Liver (tissue), 9 donors: ENCODE results near the gene GABBR2. TPM values are rescaled to one million over a fixed set of nuclear protein-coding genes. Genes with fewer than 3 reads are reported as not detected.

ENCODE experiments used
- DNase-seq: peaks from one replicate; pipeline ENCODE4 v3.0.0-alpha.2; 2017; ENCODE audit warnings: low spot score
- H3K27ac ChIP-seq, 2 donors: one replicate each; pipeline ENCODE4 v1.7.0; 2013; ENCODE audit warnings: inconsistent platforms in 2 of 2, low read length in 2 of 2, control low read depth in 1 of 2, low read depth in 1 of 2, mild to moderate bottlenecking in 1 of 2
- H3K27me3 ChIP-seq, 4 donors: one replicate each; pipeline versions ENCODE4 v1.6.1 to v1.7.0; 2013; ENCODE audit warnings: low read length in 3 of 4, inconsistent platforms in 1 of 4, mild to moderate bottlenecking in 1 of 4, moderate library complexity in 1 of 4; ENCODE audit not compliant: control insufficient read depth in 4 of 4, insufficient read depth in 4 of 4
- H3K36me3 ChIP-seq, 4 donors: one replicate each; pipeline versions ENCODE4 v1.6.1 to v1.7.0; 2013; ENCODE audit warnings: low read length in 3 of 4, mild to moderate bottlenecking in 3 of 4, low read depth in 1 of 4, moderate library complexity in 1 of 4; ENCODE audit not compliant: control insufficient read depth in 4 of 4, insufficient read depth in 3 of 4
- H3K4me1 ChIP-seq, 4 donors: one replicate each; pipeline versions ENCODE4 v1.6.1 to v1.7.0; 2013; ENCODE audit warnings: low read length in 3 of 4, mild to moderate bottlenecking in 3 of 4, moderate library complexity in 1 of 4; ENCODE audit not compliant: control insufficient read depth in 4 of 4, insufficient read depth in 4 of 4
- H3K4me3 ChIP-seq, 3 donors: one replicate each; pipeline versions ENCODE4 v1.6.1 to v1.7.0; 2013; ENCODE audit warnings: low read length in 3 of 3, control low read depth in 1 of 3, low read depth in 1 of 3, mild to moderate bottlenecking in 1 of 3
- H3K9ac ChIP-seq, 2 donors: one replicate each; pipeline ENCODE4 v1.7.0; 2013; ENCODE audit warnings: low read length in 2 of 2, mild to moderate bottlenecking in 2 of 2, moderate library complexity in 2 of 2, control low read depth in 1 of 2, low read depth in 1 of 2
- H3K9me3 ChIP-seq, 4 donors: one replicate each; pipeline versions ENCODE4 v1.6.1 to v1.7.0; 2013; ENCODE audit warnings: low read length in 3 of 4; ENCODE audit not compliant: control insufficient read depth in 4 of 4
- CTCF ChIP-seq: fragments of 150-350 bp; IDR thresholded peaks from 2 replicates; pipeline ENCODE4 v1.5.1; 2017; ENCODE audit warnings: improper control_type of control experiment, low read depth, low read length; ENCODE audit not compliant: missing input control
- FOXA1 ChIP-seq: IDR thresholded peaks from 2 replicates; pipeline ENCODE4 v1.6.1; 2016; ENCODE audit warnings: antibody characterized with exemption
- FOXA2 ChIP-seq: IDR thresholded peaks from 2 replicates; pipeline ENCODE4 v1.6.1; 2016; ENCODE audit warnings: antibody characterized with exemption
- GABPA ChIP-seq, 2 donors: IDR thresholded peaks in 1 of 2; conservative IDR thresholded peaks in 1 of 2; 2 replicates each; pipeline ENCODE4 v1.6.1; 2016; ENCODE audit warnings: antibody characterized with exemption in 2 of 2, mild to moderate bottlenecking in 1 of 2, moderate library complexity in 1 of 2
- HNF4A ChIP-seq, 2 donors: conservative IDR thresholded peaks; 2 replicates each; pipeline ENCODE4 v1.6.1; 2016; ENCODE audit warnings: antibody characterized with exemption in 2 of 2, mild to moderate bottlenecking in 2 of 2
- HNF4G ChIP-seq: IDR thresholded peaks from 2 replicates; pipeline ENCODE4 v1.6.1; 2016; ENCODE audit warnings: antibody characterized with exemption
- MAX ChIP-seq: IDR thresholded peaks from 2 replicates; pipeline ENCODE4 v1.6.1; 2016; ENCODE audit warnings: antibody characterized with exemption
- NR2F2 ChIP-seq: IDR thresholded peaks from 2 replicates; pipeline ENCODE4 v1.6.1; 2016; ENCODE audit warnings: antibody characterized with exemption
- REST ChIP-seq: IDR thresholded peaks from 2 replicates; pipeline ENCODE4 v1.6.1; 2016; ENCODE audit warnings: antibody characterized with exemption, mild to moderate bottlenecking
- RXRA ChIP-seq, 2 donors: IDR thresholded peaks; 2 replicates each; pipeline ENCODE4 v1.6.1; 2017 to 2018; ENCODE audit warnings: antibody characterized with exemption in 2 of 2, mild to moderate bottlenecking in 1 of 2
- TAF1 ChIP-seq: conservative IDR thresholded peaks from 2 replicates; pipeline ENCODE4 v1.6.1; 2016; ENCODE audit warnings: antibody characterized with exemption, mild to moderate bottlenecking
- WGBS: extraction: QIAGEN DNeasy Blood & Tissue Kit; methylation state at CpG from one replicate; pipeline ENCODE4 v1.1.7; 2013; 5-methylcytosine and 5-hydroxymethylcytosine counted together
- polyA plus RNA-seq, 2 donors: library from polyadenylated mRNA; stranded (reverse) in 1 of 2; unstranded in 1 of 2; fragments of 200-250 nt in 1 of 2; fragments of >200 nt in 1 of 2; fragmentation: Nextera tagmentation in 1 of 2; extraction: Ambion mirVana in 1 of 2; gene quantifications; one replicate each; pipeline versions ENCODE4 v1.2.1 to v1.2.3, GENCODE V29; 2013 to 2015
- total RNA-seq, 2 donors: library from RNA; depleted of rRNA; stranded (reverse); fragments of >200 nt; gene quantifications; one replicate each; pipeline ENCODE4 v1.2.3, GENCODE V29; 2014
- TF ChIP-seq, protein P1 (sequence below): IDR thresholded peaks from 2 replicates; pipeline ENCODE4 v1.6.1; 2016; ENCODE audit warnings: antibody characterized with exemption
- donor health status: healthy.
- donor health status: healthy.
- donor health status: healthy.
- donor health status: healthy.
- donor health status: healthy.

GABBR2 gene
- total and polyA plus RNA-seq, 4 donors = 0.03 to 0.23 (median 0.08) TPM; not detected in 1

- Histone ChIP-seq H3K4me3 (no peak overlapping the region), H3K9ac (no peak overlapping the region), H3K27ac (no peak overlapping the region), H3K27me3 (peaks cover 2 to 15% (median 4%) of the 10 kb centered on the region in 4 donors), H3K9me3 (peaks cover 0 to under 1% (median 0%) of the 10 kb centered on the region in 4 donors), H3K4me1 (peaks cover 5 to 13% (median 9%) of the 10 kb centered on the region in 4 donors), H3K36me3 (no peaks in the 10 kb centered on the region)
- DNase-seq = no peak
- TF ChIP-seq HNF4G (no peak), TAF1 (no peak), FOXA1 (no peak), NR2F2 (no peak), HNF4A (conservative IDR thresholded peaks at IDR 0.05) (no peak), CTCF (no peak), RXRA (IDR thresholded peaks at IDR 0.05) (no peak), MAX (no peak), FOXA2 (no peak), REST (no peak), GABPA (IDR thresholded peaks at IDR 0.05 in 1 of 2, conservative IDR thresholded peaks at IDR 0.05 in 1 of 2) (no peak)
- TF ChIP-seq, protein P1, sequence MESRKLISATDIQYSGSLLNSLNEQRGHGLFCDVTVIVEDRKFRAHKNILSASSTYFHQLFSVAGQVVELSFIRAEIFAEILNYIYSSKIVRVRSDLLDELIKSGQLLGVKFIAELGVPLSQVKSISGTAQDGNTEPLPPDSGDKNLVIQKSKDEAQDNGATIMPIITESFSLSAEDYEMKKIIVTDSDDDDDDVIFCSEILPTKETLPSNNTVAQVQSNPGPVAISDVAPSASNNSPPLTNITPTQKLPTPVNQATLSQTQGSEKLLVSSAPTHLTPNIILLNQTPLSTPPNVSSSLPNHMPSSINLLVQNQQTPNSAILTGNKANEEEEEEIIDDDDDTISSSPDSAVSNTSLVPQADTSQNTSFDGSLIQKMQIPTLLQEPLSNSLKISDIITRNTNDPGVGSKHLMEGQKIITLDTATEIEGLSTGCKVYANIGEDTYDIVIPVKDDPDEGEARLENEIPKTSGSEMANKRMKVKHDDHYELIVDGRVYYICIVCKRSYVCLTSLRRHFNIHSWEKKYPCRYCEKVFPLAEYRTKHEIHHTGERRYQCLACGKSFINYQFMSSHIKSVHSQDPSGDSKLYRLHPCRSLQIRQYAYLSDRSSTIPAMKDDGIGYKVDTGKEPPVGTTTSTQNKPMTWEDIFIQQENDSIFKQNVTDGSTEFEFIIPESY = no peak
Observed at GRCh38 chr9:98712987-98713386, 4.3 kb upstream of the GABBR2 start.

DNA sequence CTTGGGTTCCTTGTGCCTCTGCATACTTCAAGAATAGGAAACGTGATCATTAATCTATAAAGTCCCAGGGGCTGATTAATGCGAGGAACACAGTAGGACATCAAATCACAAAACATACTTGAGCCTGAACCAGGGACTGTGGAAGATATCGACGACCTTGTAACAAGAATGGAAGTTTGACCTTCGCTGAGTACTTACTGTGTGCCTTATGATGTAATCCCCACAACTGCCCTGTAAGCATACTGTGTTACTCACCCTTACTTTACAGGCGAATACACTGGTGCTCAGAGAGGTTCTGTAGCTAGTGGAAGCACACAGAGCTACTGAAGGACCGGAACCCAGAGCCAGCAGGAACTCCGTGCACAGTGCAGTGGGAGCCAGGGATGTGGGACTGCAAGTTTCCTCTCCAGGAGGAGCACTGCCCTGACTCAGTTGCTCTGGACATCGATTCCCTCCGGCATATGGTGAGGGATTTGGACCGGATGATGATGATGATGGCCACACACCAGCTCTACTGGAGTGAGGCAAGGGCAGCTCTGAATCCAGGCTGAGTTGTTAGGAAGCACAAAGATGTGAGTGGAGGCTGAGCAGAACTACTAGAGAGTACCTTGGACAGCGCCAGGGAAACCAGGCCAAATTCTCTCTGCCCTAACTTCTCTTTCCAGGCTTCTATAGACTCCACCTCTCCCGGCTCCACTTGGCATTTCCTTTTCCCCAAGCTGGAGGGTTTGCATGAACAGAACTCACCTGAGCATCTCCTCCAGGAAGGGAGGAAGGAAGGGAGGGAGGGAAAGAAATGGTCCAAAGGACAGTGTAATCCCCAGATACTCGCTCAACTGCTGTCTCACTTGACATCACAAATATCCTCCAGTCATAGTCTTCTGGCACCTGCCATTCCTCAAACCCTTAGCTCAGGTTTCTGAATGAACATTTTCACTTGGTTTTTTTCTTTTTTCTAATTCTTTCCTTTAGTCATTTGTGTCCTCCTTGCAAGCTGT, 1.5 kb upstream of the GABBR2 start:
- H3K27me3 ChIP-seq = peaks cover 2 to 20% (median 5%) of the 10 kb centered on the region in 4 donors
- DNase-seq = no peak
- H3K9ac ChIP-seq = no peak overlapping the region
- no peaks in the 10 kb centered on the region for H3K36me3 ChIP-seq
- no peaks in the 10 kb centered on the region for H3K9me3 ChIP-seq
- H3K4me1 ChIP-seq = peaks cover 16 to 27% (median 18%) of the 10 kb centered on the region in 4 donors
- H3K27ac ChIP-seq = no peak overlapping the region
- WGBS = 65% methylated on average over 14 of the region's 14 CpGs
- no peak for TF ChIP-seq HNF4G
- TF ChIP-seq, protein P1 = no peak
- no peak for TF ChIP-seq CTCF
- TF ChIP-seq REST = peak; percentile 98
- no peak overlapping the region for H3K4me3 ChIP-seq
